ENCODE data around the gene ASB3.

- no peak for TF ChIP-seq EP300 (IDR thresholded peaks at IDR 0.05; ENCODE audit: borderline replicate concordance)
- no peak for TF ChIP-seq MAX (IDR thresholded peaks at IDR 0.05)
- TF ChIP-seq CREB1 (IDR thresholded peaks at IDR 0.05; ENCODE audit: low read depth): no peak
- no peak for TF ChIP-seq TCF12 (IDR thresholded peaks at IDR 0.05; ENCODE audit: low read depth)
- TF ChIP-seq YY1 (IDR thresholded peaks at IDR 0.05; ENCODE audit: low read depth): no peak
- no peak for TF ChIP-seq ZBTB7A (IDR thresholded peaks at IDR 0.05; ENCODE audit: low read depth)
- no peak for TF ChIP-seq REST (IDR thresholded peaks at IDR 0.05; ENCODE audit: low read depth)
- no peak for TF ChIP-seq TEAD4 (IDR thresholded peaks at IDR 0.05)
Measured at GRCh38 chr2:53768242-53768542, 18.6 kb downstream of the ASB3 start.

Measured in Ishikawa (cell line).